Ishikawa (cell line): ENCODE results near the gene SIAH1.

Experiments
- CEBPB ChIP-seq: IDR thresholded peaks from 2 replicates; pipeline ENCODE4 v1.6.1; 2012
- CREB1 ChIP-seq: IDR thresholded peaks from 2 replicates; pipeline ENCODE4 v1.6.1; 2012; ENCODE audit warnings: low read depth
- EGR1 ChIP-seq: IDR thresholded peaks from 2 replicates; pipeline ENCODE4 v1.6.1; 2012
- EP300 ChIP-seq: IDR thresholded peaks from 2 replicates; pipeline ENCODE4 v1.6.1; 2012; ENCODE audit warnings: borderline replicate concordance
- FOXM1 ChIP-seq: IDR thresholded peaks from 2 replicates; pipeline ENCODE4 v1.6.1; 2012; ENCODE audit warnings: low read depth, borderline replicate concordance
- NFIC ChIP-seq: IDR thresholded peaks from 2 replicates; pipeline ENCODE4 v1.6.1; 2012
- RAD21 ChIP-seq: IDR thresholded peaks from 2 replicates; pipeline ENCODE4 v1.6.1; 2012; ENCODE audit warnings: low read depth
- REST ChIP-seq: IDR thresholded peaks from 2 replicates; pipeline ENCODE4 v1.6.1; 2012; ENCODE audit warnings: low read depth, mild to moderate bottlenecking
- TAF1 ChIP-seq: IDR thresholded peaks from 2 replicates; pipeline ENCODE4 v1.6.1; 2012; ENCODE audit warnings: low read depth, mild to moderate bottlenecking
- TCF12 ChIP-seq: IDR thresholded peaks from 2 replicates; pipeline ENCODE4 v1.6.1; 2012; ENCODE audit warnings: low read depth
- TEAD4 ChIP-seq: IDR thresholded peaks from 2 replicates; pipeline ENCODE4 v1.6.1; 2012
- YY1 ChIP-seq: IDR thresholded peaks from 2 replicates; pipeline ENCODE4 v1.6.1; 2012; ENCODE audit warnings: low read depth
- ZBTB7A ChIP-seq: IDR thresholded peaks from 2 replicates; pipeline ENCODE4 v1.6.1; 2012; ENCODE audit warnings: low read depth
- TF ChIP-seq, protein P1 (sequence below): IDR thresholded peaks from 2 replicates; pipeline ENCODE4 v1.6.1; 2012
- TF ChIP-seq, protein P2 (sequence below): IDR thresholded peaks from 2 replicates; pipeline ENCODE4 v1.6.1; 2012

SIAH1 gene

GRCh38 chr16:48330841-48331192 is 54.4 kb downstream of the SIAH1 start:
- TF ChIP-seq TCF12 (no peak), NFIC (no peak), TAF1 (no peak), REST (no peak), CREB1 (no peak), EGR1 (no peak), CEBPB (no peak), ZBTB7A (no peak), RAD21 (no peak)
- TF ChIP-seq, protein P1, sequence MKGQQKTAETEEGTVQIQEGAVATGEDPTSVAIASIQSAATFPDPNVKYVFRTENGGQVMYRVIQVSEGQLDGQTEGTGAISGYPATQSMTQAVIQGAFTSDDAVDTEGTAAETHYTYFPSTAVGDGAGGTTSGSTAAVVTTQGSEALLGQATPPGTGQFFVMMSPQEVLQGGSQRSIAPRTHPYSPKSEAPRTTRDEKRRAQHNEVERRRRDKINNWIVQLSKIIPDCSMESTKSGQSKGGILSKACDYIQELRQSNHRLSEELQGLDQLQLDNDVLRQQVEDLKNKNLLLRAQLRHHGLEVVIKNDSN, result no peak

- TF ChIP-seq CEBPB (no peak), ZBTB7A (no peak), EGR1 (no peak)
Measured at GRCh38 chr16:48330189-48330840, 54.9 kb downstream of the SIAH1 start.

- no peak for TF ChIP-seq RAD21
- no peak for TF ChIP-seq TAF1
- no peak for TF ChIP-seq CEBPB
- TF ChIP-seq NFIC, result no peak
- no peak for TF ChIP-seq EP300
- TF ChIP-seq ZBTB7A, result no peak
- no peak for TF ChIP-seq YY1
- TF ChIP-seq, protein P1, result no peak
- TF ChIP-seq TEAD4, result no peak
- no peak for TF ChIP-seq REST
- TF ChIP-seq TCF12, result no peak
- TF ChIP-seq CREB1, result no peak
- no peak for TF ChIP-seq FOXM1
- TF ChIP-seq, protein P2, sequence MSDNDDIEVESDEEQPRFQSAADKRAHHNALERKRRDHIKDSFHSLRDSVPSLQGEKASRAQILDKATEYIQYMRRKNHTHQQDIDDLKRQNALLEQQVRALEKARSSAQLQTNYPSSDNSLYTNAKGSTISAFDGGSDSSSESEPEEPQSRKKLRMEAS, result no peak
- no peak for TF ChIP-seq EGR1
Measured at GRCh38 chr16:48329138-48329537, 56.1 kb downstream of the SIAH1 start.

DNA sequence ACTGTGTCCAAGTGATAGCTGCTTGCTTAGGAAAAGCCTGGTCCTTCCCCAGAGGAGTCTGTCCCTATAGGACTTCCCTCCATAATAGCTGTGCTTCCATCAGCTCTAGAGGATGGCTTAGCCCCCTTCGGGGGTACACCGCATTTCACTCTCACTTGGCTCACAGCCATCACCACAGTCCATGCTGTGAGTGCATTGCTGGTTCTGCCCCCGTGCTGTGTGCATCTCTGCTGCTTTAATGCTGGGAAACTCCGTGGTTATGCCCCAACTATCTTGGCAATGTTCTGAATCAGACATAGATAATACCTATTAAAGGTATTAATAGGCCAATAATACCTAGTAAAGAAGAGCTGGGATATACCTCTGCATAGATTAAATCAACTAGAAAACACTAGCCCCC is 58.3 kb downstream of the SIAH1 start:
- TF ChIP-seq, protein P2, result no peak
- no peak for TF ChIP-seq EGR1

- TF ChIP-seq REST (no peak), FOXM1 (no peak), RAD21 (no peak)
Measured at GRCh38 chr16:48323783-48324775, 61.1 kb downstream of the SIAH1 start.
